Testis (tissue), 3 donors: ENCODE results near the gene EEF1AKMT2. TPM values are rescaled to one million over a fixed set of nuclear protein-coding genes. Genes with fewer than 3 reads are reported as not detected.

ENCODE experiments used
- DNase-seq: peaks from one replicate; pipeline ENCODE4 v3.0.0-alpha.2; 2019
- H3K27ac ChIP-seq, 2 donors: fragments of 200-600 bp; sonication (generic); one replicate each; pipeline ENCODE4 v1.5.1; 2019
- H3K27me3 ChIP-seq: fragments of 200-600 bp; sonication (generic); one replicate; pipeline ENCODE4 v1.5.1; 2019
- H3K36me3 ChIP-seq: fragments of 200-600 bp; sonication (generic); one replicate; pipeline ENCODE4 v1.5.1; 2017; ENCODE audit warnings: low read depth; ENCODE audit errors: missing control alignments
- H3K4me1 ChIP-seq: fragments of 200-600 bp; sonication (generic); one replicate; pipeline ENCODE4 v1.5.1; 2019
- H3K4me3 ChIP-seq, 2 donors: fragments of 200-600 bp; sonication (generic); one replicate each; pipeline ENCODE4 v1.5.1; 2017 to 2019
- H3K9me3 ChIP-seq: fragments of 200-600 bp; sonication (generic); one replicate; pipeline ENCODE4 v1.5.1; 2017
- POLR2A ChIP-seq: fragments of 450-650 bp; IDR thresholded peaks from one replicate; pipeline ENCODE4 v1.6.1; 2017; ENCODE audit warnings: antibody characterized with exemption, mild to moderate bottlenecking, moderate library complexity
- WGBS, 2 donors: methylation state at CpG; one replicate each; pipeline ENCODE4 v1.1.5; 2018; 5-methylcytosine and 5-hydroxymethylcytosine counted together
- intact Hi-C: fragments of 100-400 bp; cut with DNase I; formaldehyde crosslinking; loops from one replicate; pipeline ENCODE4 v1.15.1; 2023; ENCODE audit warnings: low total_unique reads
- polyA plus RNA-seq: library from polyadenylated mRNA; stranded (reverse); fragments of 350-450 nt; fragmentation: Illumina TruSeq; extraction: RNeasy Lipid Tissue Mini Kit (QIAGEN cat#74804); gene quantifications from one replicate; pipeline ENCODE4 v1.2.3, GENCODE V29; 2014; ENCODE audit warnings: low read depth, low replicate concordance; ENCODE audit not compliant: insufficient read depth
- total RNA-seq, 2 donors: library from RNA; depleted of rRNA; stranded (reverse); fragments of >200 nt; gene quantifications; one replicate each; pipeline ENCODE4 v1.2.3, GENCODE V29; 2016
- TF ChIP-seq, protein P1 (sequence below), 3 experiments: fragments of 450-650 bp in 2 of 3; fragments of 200-600 bp in 1 of 3; sonication (generic) in 1 of 3; IDR thresholded peaks; one replicate each; pipeline ENCODE4 v1.5.1; 2016 to 2019; ENCODE audit warnings: antibody characterized with exemption in 3 of 3, mild to moderate bottlenecking in 2 of 3, moderate library complexity in 1 of 3

Gene EEF1AKMT2
- total and polyA plus RNA-seq, 3 donors from 2014 or later = 25.8 to 47.9 (median 27.6) TPM

- Histone ChIP-seq H3K36me3 (no peaks in the 10 kb centered on the region), H3K4me1 (no peaks in the 10 kb centered on the region), H3K9me3 (no peaks in the 10 kb centered on the region), H3K4me3 (no peak overlapping the region), H3K27me3 (no peaks in the 10 kb centered on the region), H3K27ac (no peak overlapping the region)
- DNase-seq = no peak
- intact Hi-C loops = loop anchor here (10.0 kb wide), 1 partner anchor 290 kb away; no protein-coding TSS in a partner anchor
- TF ChIP-seq POLR2A = no peak
- TF ChIP-seq, protein P1, sequence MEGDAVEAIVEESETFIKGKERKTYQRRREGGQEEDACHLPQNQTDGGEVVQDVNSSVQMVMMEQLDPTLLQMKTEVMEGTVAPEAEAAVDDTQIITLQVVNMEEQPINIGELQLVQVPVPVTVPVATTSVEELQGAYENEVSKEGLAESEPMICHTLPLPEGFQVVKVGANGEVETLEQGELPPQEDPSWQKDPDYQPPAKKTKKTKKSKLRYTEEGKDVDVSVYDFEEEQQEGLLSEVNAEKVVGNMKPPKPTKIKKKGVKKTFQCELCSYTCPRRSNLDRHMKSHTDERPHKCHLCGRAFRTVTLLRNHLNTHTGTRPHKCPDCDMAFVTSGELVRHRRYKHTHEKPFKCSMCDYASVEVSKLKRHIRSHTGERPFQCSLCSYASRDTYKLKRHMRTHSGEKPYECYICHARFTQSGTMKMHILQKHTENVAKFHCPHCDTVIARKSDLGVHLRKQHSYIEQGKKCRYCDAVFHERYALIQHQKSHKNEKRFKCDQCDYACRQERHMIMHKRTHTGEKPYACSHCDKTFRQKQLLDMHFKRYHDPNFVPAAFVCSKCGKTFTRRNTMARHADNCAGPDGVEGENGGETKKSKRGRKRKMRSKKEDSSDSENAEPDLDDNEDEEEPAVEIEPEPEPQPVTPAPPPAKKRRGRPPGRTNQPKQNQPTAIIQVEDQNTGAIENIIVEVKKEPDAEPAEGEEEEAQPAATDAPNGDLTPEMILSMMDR (IDR thresholded peaks at IDR 0.05) = no peak
- WGBS, 2 donors = 92 to 93% methylated on average over 1 of the region's 1 CpG
Observed at GRCh38 chr10:124824507-124824906, 32.8 kb upstream of the EEF1AKMT2 start.

DNA sequence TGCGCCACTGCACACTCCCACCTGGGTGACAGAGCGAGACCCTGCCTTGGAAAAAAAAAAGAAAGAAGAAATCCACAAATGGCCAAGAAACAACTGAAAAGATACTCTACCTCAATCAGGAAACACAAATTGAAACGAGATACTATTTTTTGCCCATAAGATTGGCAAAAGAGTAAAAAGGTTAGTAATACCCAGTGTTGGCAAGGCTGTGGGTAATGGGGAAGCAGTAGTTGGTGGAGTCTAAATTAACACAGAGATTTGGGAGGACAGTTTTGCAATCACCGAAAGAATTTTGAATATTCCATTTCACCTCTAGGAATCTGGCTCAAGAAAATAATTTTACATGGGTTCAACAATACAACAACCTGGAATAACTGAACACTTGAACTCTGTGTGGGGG, 29.8 kb upstream of the EEF1AKMT2 start:
- no peak for TF ChIP-seq POLR2A
- TF ChIP-seq, protein P1 (IDR thresholded peaks at IDR 0.05) = no peak
- Histone ChIP-seq H3K4me1 (no peaks in the 10 kb centered on the region), H3K27me3 (no peaks in the 10 kb centered on the region), H3K36me3 (no peaks in the 10 kb centered on the region), H3K27ac (no peak overlapping the region), H3K4me3 (no peak overlapping the region), H3K9me3 (no peaks in the 10 kb centered on the region)
- no peak for DNase-seq
- 97 to 99% methylated on average over 4 of the region's 4 CpGs for WGBS, 2 donors
- intact Hi-C loops = loop anchor here (10.0 kb wide), 1 partner anchor 287 kb away; no protein-coding TSS in a partner anchor

GRCh38 chr10:124820121-124820520, 28.4 kb upstream of the EEF1AKMT2 start:
- 90 to 96% methylated on average over 2 of the region's 2 CpGs for WGBS, 2 donors
- DNase-seq = no peak
- no peaks in the 10 kb centered on the region for H3K27me3 ChIP-seq
- intact Hi-C loops = loop anchor here (10.0 kb wide), 1 partner anchor 285 kb away; no protein-coding TSS in a partner anchor
- no peaks in the 10 kb centered on the region for H3K9me3 ChIP-seq
- no peak overlapping the region for H3K4me3 ChIP-seq
- no peaks in the 10 kb centered on the region for H3K36me3 ChIP-seq
- TF ChIP-seq POLR2A = no peak
- TF ChIP-seq, protein P1 (IDR thresholded peaks at IDR 0.05) = no peak
- no peak overlapping the region for H3K27ac ChIP-seq
- H3K4me1 ChIP-seq = no peaks in the 10 kb centered on the region

- peaks cover 9% of the 10 kb centered on the region for H3K4me1 ChIP-seq
- DNase-seq = no peak
- intact Hi-C loops = no loop called here
- no peak for TF ChIP-seq POLR2A
- TF ChIP-seq, protein P1 (IDR thresholded peaks at IDR 0.05) = no peak
- 1 to 2% methylated on average over 13 of the region's 13 CpGs for WGBS, 2 donors
- H3K4me3 ChIP-seq = peak overlapping the region; percentile 90 to 93
- H3K27ac ChIP-seq = peak overlapping the region; percentile 84 to 90
- H3K36me3 ChIP-seq = no peaks in the 10 kb centered on the region
- H3K9me3 ChIP-seq = no peaks in the 10 kb centered on the region
- H3K27me3 ChIP-seq = no peaks in the 10 kb centered on the region
Observed at GRCh38 chr10:124802313-124802675, 10.6 kb upstream of the EEF1AKMT2 start.

- Histone ChIP-seq H3K9me3 (no peaks in the 10 kb centered on the region), H3K4me1 (peaks cover 9% of the 10 kb centered on the region), H3K27me3 (no peaks in the 10 kb centered on the region), H3K4me3 (no peak overlapping the region), H3K27ac (no peak overlapping the region), H3K36me3 (no peaks in the 10 kb centered on the region)
- TF ChIP-seq, protein P1 (IDR thresholded peaks at IDR 0.05) = no peak
- no peak for TF ChIP-seq POLR2A
- DNase-seq = no peak
- 56 to 62% methylated on average over 4 of the region's 4 CpGs for WGBS, 2 donors
- intact Hi-C loops = no loop called here
Observed at GRCh38 chr10:124799211-124799610, 7.5 kb upstream of the EEF1AKMT2 start.
